ENCODE measurements around the gene DCC.

DCC gene

GRCh38 chr18:53093636-53094035 is 753.6 kb downstream of the DCC start:
- DNase-seq (ENCODE audit: low spot score) = no peak

DNA sequence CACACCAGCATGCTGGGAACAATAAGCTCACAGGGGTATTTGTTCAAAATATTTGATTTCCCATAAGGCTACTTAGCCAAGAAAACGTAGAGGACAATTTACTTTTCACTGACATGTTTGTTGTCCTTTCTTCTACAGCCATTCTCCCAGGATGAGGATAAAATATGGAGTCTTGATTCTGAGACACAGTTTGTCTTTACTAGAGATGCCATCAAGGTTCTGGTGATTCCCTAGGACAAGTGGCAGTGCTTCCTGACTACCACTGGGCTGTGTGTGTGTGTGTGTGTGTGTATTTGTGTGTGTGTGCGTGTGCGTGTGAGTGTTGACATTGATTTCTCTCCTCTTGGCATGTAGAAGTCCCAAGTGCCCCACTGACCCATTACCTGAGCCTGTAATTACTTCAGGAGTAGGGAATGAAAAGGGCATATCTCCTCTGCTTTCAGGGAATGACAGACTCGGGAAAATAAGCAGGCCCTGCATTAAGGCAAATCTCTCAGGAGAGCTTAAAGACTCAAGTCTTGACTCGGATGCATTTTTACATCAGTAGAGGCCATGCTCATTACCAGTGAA is 761.6 kb downstream of the DCC start:
- no peak for DNase-seq (ENCODE audit: low spot score)

DNA sequence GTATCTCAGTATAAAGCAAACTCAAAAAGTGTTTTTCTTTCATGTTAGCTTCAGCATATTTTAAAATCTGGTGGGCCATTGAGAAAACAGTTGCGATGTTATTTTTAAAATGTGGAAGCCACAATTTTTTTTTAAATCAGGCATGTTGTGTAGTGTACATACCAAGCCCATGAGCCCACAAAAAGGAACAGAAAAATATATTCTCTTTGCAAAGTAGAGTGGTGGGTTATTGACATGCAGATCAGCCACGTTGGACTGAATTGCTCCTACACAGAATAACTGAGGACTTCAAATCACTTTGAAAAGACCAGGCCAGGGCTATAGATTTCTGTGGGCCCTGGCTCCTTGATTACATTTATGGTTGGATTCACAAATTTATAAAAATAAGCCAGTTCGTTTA is 774.4 kb downstream of the DCC start:
- no peak for DNase-seq (ENCODE audit: low spot score)

GRCh38 chr18:53115876-53116585 is 776.0 kb downstream of the DCC start:
- DNase-seq (ENCODE audit: low spot score) = no peak

DNA sequence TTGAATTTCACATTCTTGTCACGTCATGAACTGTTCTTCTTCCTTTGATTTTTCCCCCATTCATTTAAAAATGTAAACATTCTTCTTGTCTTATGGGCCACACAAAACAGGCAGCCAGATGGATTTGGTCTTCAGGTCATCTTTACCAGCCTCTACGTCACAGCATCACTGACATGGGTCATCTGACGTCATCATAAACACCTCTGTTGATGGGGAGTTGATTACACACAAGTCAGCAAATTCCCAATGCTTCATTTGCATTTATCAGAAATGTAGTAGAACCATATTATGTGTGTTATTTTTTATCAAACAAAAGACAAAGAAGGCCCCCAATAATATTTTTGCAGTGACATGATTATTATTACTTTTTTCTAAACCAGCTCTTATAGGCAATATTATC is 777.9 kb downstream of the DCC start:
- no peak for DNase-seq (ENCODE audit: low spot score)

DNA sequence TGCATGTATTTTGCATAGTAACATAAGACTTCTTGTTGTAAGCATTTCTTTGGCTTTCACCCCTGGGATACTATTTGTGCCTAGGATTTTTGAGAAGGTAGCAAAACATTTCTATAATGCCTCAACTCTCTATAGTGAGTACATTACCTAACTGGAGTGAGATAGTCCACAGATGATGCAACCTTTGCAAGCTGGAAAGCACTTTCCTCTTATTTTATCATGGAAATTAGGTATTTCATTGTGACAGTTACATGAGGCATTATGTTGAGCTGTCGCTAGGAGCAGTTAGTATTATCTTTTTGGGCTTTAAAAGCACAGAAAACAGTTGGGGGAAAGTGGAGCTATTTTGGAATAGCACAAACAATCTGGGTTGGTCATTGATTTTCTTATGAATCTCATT is 786.2 kb downstream of the DCC start:
- no peak for DNase-seq (ENCODE audit: low spot score)

DNA sequence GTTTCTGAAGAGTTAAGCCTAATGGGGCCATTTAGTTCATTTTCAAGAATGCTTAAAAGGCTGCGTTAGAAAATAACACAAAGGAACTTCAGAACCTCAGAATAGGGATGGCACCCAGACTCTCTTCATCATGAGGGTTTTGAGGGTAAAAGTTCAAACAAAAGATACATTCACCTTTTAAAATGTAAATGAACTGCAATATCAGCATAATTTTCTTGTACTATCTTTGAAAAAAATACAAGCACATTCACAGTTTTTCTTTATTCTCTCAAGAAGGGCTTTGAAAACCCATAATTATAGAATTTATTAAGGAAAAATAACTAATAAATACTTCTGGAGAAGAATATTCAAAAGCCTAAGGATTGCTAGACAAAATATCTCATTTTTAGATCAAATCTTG is 791.0 kb downstream of the DCC start:
- no peak for DNase-seq (ENCODE audit: low spot score)

DNA sequence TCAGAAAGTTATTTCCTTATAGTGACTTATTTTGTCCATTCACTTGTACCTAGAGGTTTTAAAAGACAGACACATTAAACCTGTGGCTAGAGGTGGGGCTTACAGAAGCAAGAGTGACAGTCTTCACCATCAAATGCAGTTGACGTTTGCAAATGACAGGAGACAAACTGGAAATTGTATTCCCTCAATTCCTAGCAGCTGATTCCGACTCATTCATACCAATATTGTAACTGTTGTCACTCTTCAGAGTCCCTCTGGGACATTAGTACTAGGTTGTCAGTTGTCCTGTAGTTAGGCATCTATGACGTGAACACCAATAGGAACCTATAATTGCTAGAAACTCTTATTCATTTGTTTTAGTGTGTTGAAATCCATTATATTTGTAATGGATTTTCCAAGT is 794.7 kb downstream of the DCC start:
- no peak for DNase-seq (ENCODE audit: low spot score)

- no peak for DNase-seq (ENCODE audit: low spot score)
Measured at GRCh38 chr18:53135654-53136053, 795.7 kb downstream of the DCC start.

- DNase-seq (ENCODE audit: low spot score) = no peak
Measured at GRCh38 chr18:53139746-53140500, 799.9 kb downstream of the DCC start.

DNA sequence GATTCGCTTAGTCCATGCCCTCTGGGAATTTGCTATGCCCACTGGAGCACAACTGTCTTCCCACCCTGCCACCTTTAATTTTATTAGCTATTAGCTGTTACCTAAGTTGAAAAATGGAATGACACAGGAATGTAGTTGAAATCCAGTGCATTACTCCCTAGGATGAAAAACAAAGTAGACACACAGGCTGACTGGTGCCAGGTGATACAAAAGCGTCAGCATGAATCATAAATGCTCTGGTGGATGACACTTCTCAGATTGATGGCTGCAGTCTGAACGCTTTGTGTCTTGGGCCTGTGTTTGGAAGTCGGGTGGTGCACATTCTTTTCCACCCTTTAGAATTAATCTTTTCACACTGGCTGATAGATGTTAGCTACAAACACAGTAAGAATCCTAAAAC is 802.0 kb downstream of the DCC start:
- DNase-seq (ENCODE audit: low spot score) = no peak

- DNase-seq (ENCODE audit: low spot score) = no peak
Measured at GRCh38 chr18:53147472-53147871, 807.5 kb downstream of the DCC start.

- DNase-seq (ENCODE audit: low spot score) = no peak
Measured at GRCh38 chr18:53148123-53148522, 808.1 kb downstream of the DCC start.

DNA sequence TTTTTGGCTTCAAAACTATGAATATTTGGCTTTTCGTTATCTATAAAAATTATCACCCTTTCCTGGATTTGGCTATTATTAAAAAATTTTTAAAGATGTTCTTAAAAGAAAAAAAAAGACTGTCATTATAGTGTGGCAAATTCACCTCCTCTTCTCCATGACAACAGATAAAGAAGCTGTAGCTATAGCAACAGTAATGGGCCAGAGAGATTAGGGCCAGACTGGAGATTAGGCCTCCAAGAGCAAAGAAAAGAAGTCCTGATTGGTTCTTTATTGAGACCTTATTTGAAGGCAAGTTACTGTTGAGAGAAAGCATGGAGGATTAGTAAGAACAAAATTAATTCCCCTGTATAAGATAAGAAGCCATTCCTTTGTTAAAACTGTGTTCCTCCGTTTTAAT is 812.5 kb downstream of the DCC start:
- no peak for DNase-seq (ENCODE audit: low spot score)

- DNase-seq (ENCODE audit: low spot score) = peak; percentile 49
Measured at GRCh38 chr18:53153281-53153680, 813.3 kb downstream of the DCC start.

- DNase-seq (ENCODE audit: low spot score) = no peak
Measured at GRCh38 chr18:53153800-53154199, 813.8 kb downstream of the DCC start.

DNA sequence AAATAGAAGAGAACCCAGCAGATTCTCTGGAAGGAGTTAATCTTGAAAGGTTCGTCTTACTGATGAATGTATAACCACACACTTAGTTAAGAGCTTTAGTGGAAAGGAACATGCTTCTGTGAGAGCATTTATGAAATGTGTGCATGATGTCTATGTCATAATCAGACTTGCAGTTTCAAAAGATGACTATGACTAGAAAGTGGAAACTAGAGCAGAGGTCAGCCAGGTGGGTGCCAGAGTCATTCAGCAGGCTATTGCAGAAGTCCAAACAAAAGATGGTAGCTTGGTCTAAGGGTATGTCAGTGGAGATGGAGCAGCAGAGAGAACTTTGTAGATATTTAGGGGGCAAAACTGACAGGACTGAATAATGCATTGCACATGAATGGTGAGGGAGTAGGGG is 825.8 kb downstream of the DCC start:
- DNase-seq (ENCODE audit: low spot score) = no peak

- no peak for DNase-seq (ENCODE audit: low spot score)
Measured at GRCh38 chr18:53169346-53169745, 829.3 kb downstream of the DCC start.

GRCh38 chr18:53191634-53192033 is 851.6 kb downstream of the DCC start:
- no peak for DNase-seq (ENCODE audit: low spot score)

GRCh38 chr18:53193870-53194269 is 853.9 kb downstream of the DCC start:
- DNase-seq (ENCODE audit: low spot score) = no peak

- no peak for DNase-seq (ENCODE audit: low spot score)
Measured at GRCh38 chr18:53219853-53220252, 879.9 kb downstream of the DCC start.

- DNase-seq (ENCODE audit: low spot score) = no peak
Measured at GRCh38 chr18:53224128-53224778, 884.3 kb downstream of the DCC start.

All from ecto neural progenitor cell (in vitro differentiated cells).